Nephron progenitor cell (in vitro differentiated cells): Measurements from ENCODE around the gene CPT1B.
"Not testable (repeated sequence)": the region's sequence is repeated elsewhere in the genome, so short reads cannot be mapped to it uniquely, and the experiment has no call there.

Experiments used
- DNase-seq: peaks from one replicate; pipeline ENCODE4 v3.0.0; 2021
- H3K27ac Mint-ChIP-seq: 2 replicates; pipeline ENCODE4 v1.8.0; 2021; ENCODE audit warnings: mild to moderate bottlenecking, moderate library complexity, mixed read lengths
- H3K27me3 Mint-ChIP-seq: 2 replicates; pipeline ENCODE4 v1.8.0; 2021; ENCODE audit warnings: mild to moderate bottlenecking, low read depth, mixed read lengths; ENCODE audit not compliant: poor library complexity
- H3K36me3 Mint-ChIP-seq: 2 replicates; pipeline ENCODE4 v1.8.0; 2021; ENCODE audit warnings: low read depth, mixed read lengths
- H3K4me1 Mint-ChIP-seq: 2 replicates; pipeline ENCODE4 v1.8.0; 2021; ENCODE audit warnings: mixed read lengths
- H3K4me3 Mint-ChIP-seq: 2 replicates; pipeline ENCODE4 v1.8.0; 2021; ENCODE audit warnings: mild to moderate bottlenecking, moderate library complexity, mixed read lengths
- H3K9me3 Mint-ChIP-seq: 2 replicates; pipeline ENCODE4 v1.8.0; 2021; ENCODE audit warnings: mild to moderate bottlenecking, moderate library complexity, mixed read lengths
- CTCF ChIP-seq: fragments of 200-600 bp; sonication (generic); IDR thresholded peaks from 2 replicates; pipeline ENCODE4 v1.5.0; 2021; ENCODE audit warnings: antibody characterized with exemption

The CPT1B gene

GRCh38 chr22:50610581-50610980 lies 32.4 kb upstream of the CPT1B start:
- Mint-ChIP-seq H3K27me3 (peaks cover 11% of the 10 kb centered on the region), H3K27ac (no peak overlapping the region), H3K9me3 (no peaks in the 10 kb centered on the region), H3K4me3 (no peak overlapping the region), H3K4me1 (peaks cover 24% of the 10 kb centered on the region), H3K36me3 (no peaks in the 10 kb centered on the region)
- DNase-seq, result no peak
- TF ChIP-seq CTCF, result no peak

GRCh38 chr22:50610041-50610451 lies 31.8 kb upstream of the CPT1B start:
- Mint-ChIP-seq H3K4me3 (no peak overlapping the region), H3K27me3 (peaks cover 6% of the 10 kb centered on the region), H3K27ac (no peak overlapping the region), H3K4me1 (peaks cover 24% of the 10 kb centered on the region), H3K36me3 (no peaks in the 10 kb centered on the region), H3K9me3 (no peaks in the 10 kb centered on the region)
- no peak for DNase-seq
- no peak for TF ChIP-seq CTCF

GRCh38 chr22:50609599-50609998 lies 31.4 kb upstream of the CPT1B start:
- peaks cover 24% of the 10 kb centered on the region for H3K4me1 Mint-ChIP-seq
- no peak for TF ChIP-seq CTCF
- no peak overlapping the region for H3K27ac Mint-ChIP-seq
- H3K4me3 Mint-ChIP-seq, result no peak overlapping the region
- H3K27me3 Mint-ChIP-seq, result peaks cover 5% of the 10 kb centered on the region
- no peaks in the 10 kb centered on the region for H3K36me3 Mint-ChIP-seq
- H3K9me3 Mint-ChIP-seq, result no peaks in the 10 kb centered on the region
- no peak for DNase-seq

- Mint-ChIP-seq H3K4me1 (peaks cover 24% of the 10 kb centered on the region), H3K9me3 (no peaks in the 10 kb centered on the region), H3K27ac (no peak overlapping the region), H3K27me3 (peaks cover 3% of the 10 kb centered on the region), H3K4me3 (no peak overlapping the region), H3K36me3 (no peaks in the 10 kb centered on the region)
- TF ChIP-seq CTCF, result no peak
- DNase-seq, result no peak
Observed at GRCh38 chr22:50608996-50609395, 30.8 kb upstream of the CPT1B start.

- Mint-ChIP-seq H3K4me1 (peaks cover 24% of the 10 kb centered on the region), H3K27ac (peak overlapping the region; percentile 42)
- H3K36me3 Mint-ChIP-seq, H3K27me3 Mint-ChIP-seq, H3K9me3 Mint-ChIP-seq, DNase-seq, H3K4me3 Mint-ChIP-seq: not testable (repeated sequence)
Observed at GRCh38 chr22:50608058-50608840, 30.0 kb upstream of the CPT1B start.

GRCh38 chr22:50607659-50608020 lies 29.4 kb upstream of the CPT1B start:
- DNase-seq, result no peak
- Mint-ChIP-seq H3K27me3 (peaks cover 8% of the 10 kb centered on the region), H3K36me3 (no peaks in the 10 kb centered on the region), H3K9me3 (no peaks in the 10 kb centered on the region), H3K4me1 (peaks cover 29% of the 10 kb centered on the region), H3K4me3 (no peak overlapping the region), H3K27ac (peak overlapping the region; percentile 42)
- no peak for TF ChIP-seq CTCF
